GM23338 (cell line): ENCODE data around the gene MECP2. TPM values are rescaled to one million over a fixed set of nuclear protein-coding genes. Genes with fewer than 3 reads are reported as not detected.

ENCODE experiments used
- ATAC-seq: fragments of 200-7000 bp; cut with Tn5 transposase; 3 replicates; pipeline ENCODE4 v1.9.1; 2020
- DNase-seq: peaks from one replicate; pipeline ENCODE4 v3.0.0-alpha.2; 2015; ENCODE audit warnings: low spot score
- H2AFZ ChIP-seq: fragments of 200-600 bp; sonication (generic); 2 replicates; pipeline ENCODE4 v1.8.0; 2016; ENCODE audit warnings: antibody characterized with exemption, mild to moderate bottlenecking, moderate library complexity
- H3F3A ChIP-seq: fragments of 200-600 bp; sonication (generic); replicated peaks from 2 replicates; pipeline ENCODE4 v1.8.0; 2017; ENCODE audit warnings: antibody characterized with exemption, mixed run types, low read depth
- H3K27ac ChIP-seq: fragments of 200-600 bp; sonication (generic); 2 replicates; pipeline ENCODE4 v1.6.1; 2016; ENCODE audit warnings: low read depth
- H3K27me3 ChIP-seq: fragments of 200-600 bp; sonication (generic); 2 replicates; pipeline ENCODE4 v1.8.0; 2016; ENCODE audit warnings: mild to moderate bottlenecking, mixed run types, moderate library complexity; ENCODE audit not compliant: insufficient read depth
- H3K36me3 ChIP-seq: fragments of 200-600 bp; sonication (generic); 2 replicates; pipeline ENCODE4 v1.8.0; 2016; ENCODE audit warnings: mild to moderate bottlenecking; ENCODE audit not compliant: insufficient read depth
- H3K4me1 ChIP-seq: fragments of 200-600 bp; sonication (generic); 2 replicates; pipeline ENCODE4 v1.8.0; 2016; ENCODE audit warnings: mild to moderate bottlenecking, moderate library complexity; ENCODE audit not compliant: insufficient read depth
- H3K4me2 ChIP-seq: fragments of 200-600 bp; sonication (generic); 2 replicates; pipeline ENCODE4 v1.7.1; 2017; ENCODE audit warnings: mixed run types
- H3K4me3 ChIP-seq: fragments of 200-600 bp; sonication (generic); 2 replicates; pipeline ENCODE4 v1.6.1; 2016; ENCODE audit warnings: mixed run types
- H3K79me2 ChIP-seq: fragments of 200-600 bp; sonication (generic); replicated peaks from 2 replicates; pipeline ENCODE4 v1.8.0; 2017; ENCODE audit warnings: mild to moderate bottlenecking; ENCODE audit not compliant: insufficient read depth
- H3K9me2 ChIP-seq: fragments of 200-600 bp; sonication (generic); 2 replicates; pipeline ENCODE4 v1.8.0; 2017; ENCODE audit not compliant: insufficient read depth
- H4K20me1 ChIP-seq: fragments of 200-600 bp; sonication (generic); replicated peaks from 2 replicates; pipeline ENCODE4 v1.8.0; 2017; ENCODE audit warnings: mild to moderate bottlenecking; ENCODE audit not compliant: insufficient read depth
- H3K27ac Mint-ChIP-seq: 2 replicates; pipeline ENCODE4 v1.8.0; 2020; ENCODE audit warnings: inconsistent platforms, mild to moderate bottlenecking, moderate library complexity, mixed read lengths
- H3K27me3 Mint-ChIP-seq: 3 replicates; pipeline ENCODE4 v1.8.0; 2022; ENCODE audit warnings: low read depth, mild to moderate bottlenecking, moderate library complexity, mixed read lengths, inconsistent platforms; ENCODE audit not compliant: insufficient read depth, poor library complexity
- H3K36me3 Mint-ChIP-seq: 3 replicates; pipeline ENCODE4 v1.8.0; 2021; ENCODE audit warnings: low read depth, mild to moderate bottlenecking, inconsistent platforms, moderate library complexity, mixed read lengths
- H3K4me1 Mint-ChIP-seq: 3 replicates; pipeline ENCODE4 v1.8.0; 2020; ENCODE audit warnings: mild to moderate bottlenecking, inconsistent platforms, mixed read lengths
- H3K4me3 Mint-ChIP-seq: 3 replicates; pipeline ENCODE4 v1.8.0; 2021; ENCODE audit warnings: moderate library complexity, mild to moderate bottlenecking, inconsistent platforms, mixed read lengths
- H3K9me3 Mint-ChIP-seq: 3 replicates; pipeline ENCODE4 v1.8.0; 2020; ENCODE audit warnings: moderate library complexity, mild to moderate bottlenecking, inconsistent platforms, mixed read lengths
- EZH2 ChIP-seq: fragments of 200-600 bp; sonication (generic); IDR thresholded peaks from one replicate; pipeline ENCODE4 v1.8.0; 2017; ENCODE audit warnings: antibody characterized with exemption, mild to moderate bottlenecking, low read depth; ENCODE audit not compliant: unreplicated experiment
- NANOG ChIP-seq: IDR thresholded peaks from 2 replicates; pipeline ENCODE4 v1.6.1; 2016; ENCODE audit warnings: antibody characterized with exemption, borderline replicate concordance
- POLR2AphosphoS5 ChIP-seq: IDR thresholded peaks from 2 replicates; pipeline ENCODE4 v1.6.1; 2016; ENCODE audit warnings: antibody characterized with exemption, low read depth
- polyA plus RNA-seq: library from polyadenylated mRNA; unstranded; fragments of >200 nt; fragmentation: Nextera tagmentation; extraction: Ambion mirVana; gene quantifications from 2 replicates; pipeline ENCODE4 v1.2.1, GENCODE V29; 2016
- total RNA-seq: library from RNA; depleted of rRNA; stranded (reverse); fragments of >200 nt; shearing (Covaris generic); gene quantifications from 2 replicates; pipeline ENCODE4 v1.2.3, GENCODE V29; 2014
- TF ChIP-seq, protein P1 (sequence below): fragments of 250-450 bp; sonication (Bioruptor Pico); IDR thresholded peaks from 2 replicates; pipeline ENCODE4 v1.5.0; 2020; ENCODE audit warnings: mild to moderate bottlenecking, moderate library complexity

The MECP2 gene
- total and polyA plus RNA-seq, 2 experiments from 2014 or later, result 27.7 to 32.7 TPM

DNA sequence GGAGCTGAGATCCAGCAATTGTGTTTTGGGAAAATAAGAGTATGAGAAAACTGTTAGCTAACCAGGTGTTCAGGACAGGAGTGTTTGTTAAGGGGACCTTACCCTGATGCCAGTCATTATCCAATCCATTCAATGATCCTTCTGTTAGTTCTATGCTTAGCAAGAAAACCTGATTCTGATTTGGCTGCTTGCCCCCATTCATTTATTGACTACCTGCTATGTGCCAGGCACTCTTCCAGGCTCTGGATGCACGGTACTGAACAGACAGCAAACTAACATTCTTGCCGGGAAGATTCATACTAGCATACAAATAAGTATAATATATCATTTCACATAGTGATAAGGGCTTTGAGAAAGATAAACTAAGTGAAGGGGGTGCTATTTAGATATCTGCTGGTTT, 1.0 kb upstream of the MECP2 start:
- Mint-ChIP-seq H3K27ac (peak overlapping the region; percentile 52; the same call in 1 of the 2 replicates), H3K36me3 (no peaks in the 10 kb centered on the region), H3K27me3 (peaks cover 11% of the 10 kb centered on the region), H3K4me3 (peak overlapping the region; percentile 69), H3K4me1 (peaks cover 34% of the 10 kb centered on the region), H3K9me3 (no peaks in the 10 kb centered on the region)
- H3K4me2 ChIP-seq, result peak overlapping the region; percentile 74
- DNase-seq, result no peak
- no peak overlapping the region; the same call in 1 of the 2 replicates for H3K4me3 ChIP-seq
- no peaks in the 10 kb centered on the region for H3F3A ChIP-seq
- peaks cover 31% of the 10 kb centered on the region for H3K79me2 ChIP-seq
- H3K27ac ChIP-seq, result no peak overlapping the region
- no peaks in the 10 kb centered on the region; the same call in 1 of the 2 replicates for H4K20me1 ChIP-seq
- TF ChIP-seq, protein P1, sequence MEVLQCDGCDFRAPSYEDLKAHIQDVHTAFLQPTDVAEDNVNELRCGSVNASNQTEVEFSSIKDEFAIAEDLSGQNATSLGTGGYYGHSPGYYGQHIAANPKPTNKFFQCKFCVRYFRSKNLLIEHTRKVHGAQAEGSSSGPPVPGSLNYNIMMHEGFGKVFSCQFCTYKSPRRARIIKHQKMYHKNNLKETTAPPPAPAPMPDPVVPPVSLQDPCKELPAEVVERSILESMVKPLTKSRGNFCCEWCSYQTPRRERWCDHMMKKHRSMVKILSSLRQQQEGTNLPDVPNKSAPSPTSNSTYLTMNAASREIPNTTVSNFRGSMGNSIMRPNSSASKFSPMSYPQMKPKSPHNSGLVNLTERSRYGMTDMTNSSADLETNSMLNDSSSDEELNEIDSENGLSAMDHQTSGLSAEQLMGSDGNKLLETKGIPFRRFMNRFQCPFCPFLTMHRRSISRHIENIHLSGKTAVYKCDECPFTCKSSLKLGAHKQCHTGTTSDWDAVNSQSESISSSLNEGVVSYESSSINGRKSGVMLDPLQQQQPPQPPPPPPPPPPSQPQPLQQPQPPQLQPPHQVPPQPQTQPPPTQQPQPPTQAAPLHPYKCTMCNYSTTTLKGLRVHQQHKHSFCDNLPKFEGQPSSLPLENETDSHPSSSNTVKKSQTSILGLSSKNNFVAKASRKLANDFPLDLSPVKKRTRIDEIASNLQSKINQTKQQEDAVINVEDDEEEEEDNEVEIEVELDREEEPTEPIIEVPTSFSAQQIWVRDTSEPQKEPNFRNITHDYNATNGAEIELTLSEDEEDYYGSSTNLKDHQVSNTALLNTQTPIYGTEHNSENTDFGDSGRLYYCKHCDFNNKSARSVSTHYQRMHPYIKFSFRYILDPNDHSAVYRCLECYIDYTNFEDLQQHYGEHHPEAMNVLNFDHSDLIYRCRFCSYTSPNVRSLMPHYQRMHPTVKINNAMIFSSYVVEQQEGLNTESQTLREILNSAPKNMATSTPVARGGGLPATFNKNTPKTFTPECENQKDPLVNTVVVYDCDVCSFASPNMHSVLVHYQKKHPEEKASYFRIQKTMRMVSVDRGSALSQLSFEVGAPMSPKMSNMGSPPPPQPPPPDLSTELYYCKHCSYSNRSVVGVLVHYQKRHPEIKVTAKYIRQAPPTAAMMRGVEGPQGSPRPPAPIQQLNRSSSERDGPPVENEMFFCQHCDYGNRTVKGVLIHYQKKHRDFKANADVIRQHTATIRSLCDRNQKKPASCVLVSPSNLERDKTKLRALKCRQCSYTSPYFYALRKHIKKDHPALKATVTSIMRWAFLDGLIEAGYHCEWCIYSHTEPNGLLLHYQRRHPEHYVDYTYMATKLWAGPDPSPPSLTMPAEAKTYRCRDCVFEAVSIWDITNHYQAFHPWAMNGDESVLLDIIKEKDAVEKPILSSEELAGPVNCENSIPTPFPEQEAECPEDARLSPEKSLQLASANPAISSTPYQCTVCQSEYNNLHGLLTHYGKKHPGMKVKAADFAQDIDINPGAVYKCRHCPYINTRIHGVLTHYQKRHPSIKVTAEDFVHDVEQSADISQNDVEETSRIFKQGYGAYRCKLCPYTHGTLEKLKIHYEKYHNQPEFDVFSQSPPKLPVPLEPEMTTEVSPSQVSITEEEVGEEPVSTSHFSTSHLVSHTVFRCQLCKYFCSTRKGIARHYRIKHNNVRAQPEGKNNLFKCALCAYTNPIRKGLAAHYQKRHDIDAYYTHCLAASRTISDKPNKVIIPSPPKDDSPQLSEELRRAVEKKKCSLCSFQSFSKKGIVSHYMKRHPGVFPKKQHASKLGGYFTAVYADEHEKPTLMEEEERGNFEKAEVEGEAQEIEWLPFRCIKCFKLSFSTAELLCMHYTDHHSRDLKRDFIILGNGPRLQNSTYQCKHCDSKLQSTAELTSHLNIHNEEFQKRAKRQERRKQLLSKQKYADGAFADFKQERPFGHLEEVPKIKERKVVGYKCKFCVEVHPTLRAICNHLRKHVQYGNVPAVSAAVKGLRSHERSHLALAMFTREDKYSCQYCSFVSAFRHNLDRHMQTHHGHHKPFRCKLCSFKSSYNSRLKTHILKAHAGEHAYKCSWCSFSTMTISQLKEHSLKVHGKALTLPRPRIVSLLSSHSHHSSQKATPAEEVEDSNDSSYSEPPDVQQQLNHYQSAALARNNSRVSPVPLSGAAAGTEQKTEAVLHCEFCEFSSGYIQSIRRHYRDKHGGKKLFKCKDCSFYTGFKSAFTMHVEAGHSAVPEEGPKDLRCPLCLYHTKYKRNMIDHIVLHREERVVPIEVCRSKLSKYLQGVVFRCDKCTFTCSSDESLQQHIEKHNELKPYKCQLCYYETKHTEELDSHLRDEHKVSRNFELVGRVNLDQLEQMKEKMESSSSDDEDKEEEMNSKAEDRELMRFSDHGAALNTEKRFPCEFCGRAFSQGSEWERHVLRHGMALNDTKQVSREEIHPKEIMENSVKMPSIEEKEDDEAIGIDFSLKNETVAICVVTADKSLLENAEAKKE (CRISPR knock-in tag), result no peak
- TF ChIP-seq EZH2 (no peak), NANOG (no peak)
- H3K4me1 ChIP-seq, result peaks cover 22% of the 10 kb centered on the region
- no peaks in the 10 kb centered on the region for H3K27me3 ChIP-seq
- H2AFZ ChIP-seq, result no peak overlapping the region
- H3K36me3 ChIP-seq, result no peaks in the 10 kb centered on the region
- H3K9me2 ChIP-seq, result no peaks in the 10 kb centered on the region
- no peak for ATAC-seq

GRCh38 chrX:154097003-154097588, 421 bp downstream of the MECP2 start:
- H3K9me3 Mint-ChIP-seq, result no peaks in the 10 kb centered on the region
- H3K27ac Mint-ChIP-seq, result no peak overlapping the region
- H3F3A ChIP-seq, result no peaks in the 10 kb centered on the region
- no peak overlapping the region for H3K27ac ChIP-seq
- peaks cover 45% of the 10 kb centered on the region for H3K79me2 ChIP-seq
- ATAC-seq, result peak; percentile 53
- no peaks in the 10 kb centered on the region for H3K9me2 ChIP-seq
- DNase-seq, result peak; percentile 69
- peaks cover 11% of the 10 kb centered on the region for H3K27me3 Mint-ChIP-seq
- H3K4me3 Mint-ChIP-seq, result peak overlapping the region; percentile 85
- peak overlapping the region; percentile 75 for H3K4me3 ChIP-seq
- peak; percentile 33; the same call in 1 of the 2 replicates for TF ChIP-seq POLR2AphosphoS5
- no peak for TF ChIP-seq EZH2
- H2AFZ ChIP-seq, result no peak overlapping the region
- no peaks in the 10 kb centered on the region; the same call in 1 of the 2 replicates for H4K20me1 ChIP-seq
- no peaks in the 10 kb centered on the region for H3K27me3 ChIP-seq
- peaks cover 35% of the 10 kb centered on the region for H3K4me1 ChIP-seq
- H3K4me1 Mint-ChIP-seq, result peaks cover 44% of the 10 kb centered on the region
- H3K4me2 ChIP-seq, result peak overlapping the region; percentile 87
- H3K36me3 ChIP-seq, result no peaks in the 10 kb centered on the region
- no peaks in the 10 kb centered on the region for H3K36me3 Mint-ChIP-seq
